ENCODE data around the gene ENTPD2.

GRCh38 chr9:137077758-137078693 lies 24.2 kb upstream of the ENTPD2 start:
- TF ChIP-seq POLR2A (IDR thresholded peaks at IDR 0.05) (no peak), CTCF (IDR thresholded peaks at IDR 0.05) (no peak)

Measured in uterus (tissue), 2 donors.